GM10847 (cell line): ENCODE measurements around the gene HOTAIR.

Experiments
- POLR2A ChIP-seq: IDR thresholded peaks from 2 replicates; pipeline ENCODE4 v1.6.1; 2011; ENCODE audit not compliant: insufficient read length; ENCODE audit errors: extremely low read depth

Gene HOTAIR

DNA sequence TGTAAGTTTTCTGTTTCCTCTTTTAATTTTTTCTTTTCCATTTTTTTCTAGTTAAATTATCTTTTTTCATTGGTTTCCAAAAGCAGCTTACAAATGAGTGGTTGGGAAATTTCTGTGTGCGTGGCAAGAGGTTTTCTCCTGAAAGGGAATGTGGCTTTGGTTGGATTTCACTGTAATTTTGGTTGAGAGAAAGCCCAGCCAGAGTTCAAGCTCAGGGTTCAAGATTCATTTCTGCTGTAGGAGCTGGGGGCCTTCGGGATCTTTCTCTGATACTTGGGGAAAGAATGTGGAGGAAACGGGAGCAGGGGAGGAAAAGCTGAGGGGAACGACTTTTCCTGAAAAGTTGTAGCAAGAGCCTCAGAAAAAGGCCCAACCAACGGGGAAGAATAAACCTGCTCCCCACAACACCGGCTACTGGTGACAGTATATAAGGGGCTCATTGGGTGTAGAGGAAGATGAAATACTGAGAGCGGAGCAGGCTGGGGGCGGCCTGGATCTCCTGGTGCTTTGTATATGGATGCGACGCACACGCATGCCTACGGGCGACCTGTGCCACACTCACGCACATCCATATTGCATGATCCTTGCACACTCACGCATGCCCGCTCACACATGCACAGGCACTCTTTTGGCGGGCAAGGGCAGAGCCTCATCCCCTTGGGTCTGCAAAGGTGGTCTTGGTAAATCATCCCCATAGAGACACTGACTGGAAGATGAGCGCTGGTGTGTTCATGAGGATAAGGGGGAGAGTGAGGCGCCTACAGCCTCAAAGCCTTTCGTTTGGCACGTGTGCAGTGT lies 12.1 kb upstream of the HOTAIR start:
- TF ChIP-seq POLR2A, result no peak

GRCh38 chr12:53985994-53986685 lies 11.4 kb upstream of the HOTAIR start:
- no peak for TF ChIP-seq POLR2A

- no peak for TF ChIP-seq POLR2A
Observed at GRCh38 chr12:53985692-53985993, 10.9 kb upstream of the HOTAIR start.

- TF ChIP-seq POLR2A, result no peak
Observed at GRCh38 chr12:53984901-53985691, 10.3 kb upstream of the HOTAIR start, which contains the start of gene HOXC10. TSS of gene HOXC10 (plus strand) at chr12:53985146. CDS start at chr12:53985260, 114 bp downstream.

GRCh38 chr12:53983950-53984572 lies 9.3 kb upstream of the HOTAIR start:
- no peak for TF ChIP-seq POLR2A

DNA sequence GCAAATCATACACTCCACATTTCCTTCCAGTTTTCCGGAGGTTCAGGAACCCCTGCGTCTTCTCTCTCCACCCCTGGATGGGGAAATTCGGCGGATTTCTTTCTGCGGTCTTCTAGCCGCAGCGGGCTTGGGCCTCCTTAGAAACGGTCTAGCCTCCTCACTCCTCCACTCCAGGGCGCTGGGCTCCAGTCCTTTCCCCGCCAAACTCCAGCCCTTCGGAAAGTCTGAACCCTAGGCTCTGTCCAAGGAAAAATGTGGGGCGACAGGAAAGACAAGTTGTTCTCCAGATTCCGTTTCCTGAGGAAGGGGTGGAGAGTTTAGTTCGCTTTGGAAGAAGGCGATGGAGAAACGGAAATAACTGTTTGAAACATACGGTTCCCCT lies 8.8 kb upstream of the HOTAIR start:
- TF ChIP-seq POLR2A, result no peak

DNA sequence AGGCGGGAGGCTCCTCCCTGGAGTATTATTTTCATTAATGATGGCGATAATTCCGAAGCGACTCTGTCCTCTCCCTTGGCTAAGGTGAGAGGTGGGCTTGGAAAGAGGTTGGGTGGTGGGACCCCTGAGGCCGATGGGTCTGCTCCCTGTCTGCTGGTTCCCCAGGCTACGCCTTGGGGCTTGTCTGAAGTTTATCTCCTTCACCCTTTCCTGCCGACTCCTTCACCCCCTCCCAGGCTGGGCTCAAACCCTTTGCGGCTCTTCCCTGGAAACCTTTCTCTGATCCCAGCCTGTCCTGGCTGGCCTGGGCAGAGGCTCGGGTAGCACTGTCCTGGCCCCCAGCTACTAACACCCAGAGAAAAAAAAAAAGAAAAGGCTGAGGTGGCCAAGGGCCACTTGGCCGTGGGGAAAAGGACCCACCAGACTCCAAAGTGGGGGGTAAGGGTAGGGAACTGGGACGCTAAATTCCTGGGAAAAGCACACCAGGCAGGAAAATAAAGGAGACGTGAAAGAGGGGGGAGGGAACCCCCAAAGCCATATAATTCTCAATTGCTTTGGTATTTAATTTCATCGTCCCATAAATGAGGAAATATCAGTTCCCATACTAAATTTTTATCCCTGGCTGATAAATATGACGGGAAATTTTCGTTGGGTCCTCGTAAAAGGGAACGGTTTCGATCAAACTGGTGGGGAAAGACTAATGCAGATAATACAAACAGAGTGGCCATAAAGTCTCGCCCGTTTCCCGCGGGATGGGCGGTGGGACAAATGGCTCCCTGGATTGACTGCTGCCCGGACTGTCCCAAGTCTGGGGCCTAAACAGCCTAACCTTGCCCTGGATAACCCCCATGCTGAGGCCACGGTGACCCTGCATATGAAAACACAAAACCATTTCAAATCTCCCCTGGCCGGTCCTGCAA lies 8.2 kb upstream of the HOTAIR start:
- TF ChIP-seq POLR2A, result no peak

GRCh38 chr12:53981634-53982565 lies 7.1 kb upstream of the HOTAIR start:
- TF ChIP-seq POLR2A, result no peak

- TF ChIP-seq POLR2A, result no peak
Observed at GRCh38 chr12:53980802-53981496, 6.2 kb upstream of the HOTAIR start.

DNA sequence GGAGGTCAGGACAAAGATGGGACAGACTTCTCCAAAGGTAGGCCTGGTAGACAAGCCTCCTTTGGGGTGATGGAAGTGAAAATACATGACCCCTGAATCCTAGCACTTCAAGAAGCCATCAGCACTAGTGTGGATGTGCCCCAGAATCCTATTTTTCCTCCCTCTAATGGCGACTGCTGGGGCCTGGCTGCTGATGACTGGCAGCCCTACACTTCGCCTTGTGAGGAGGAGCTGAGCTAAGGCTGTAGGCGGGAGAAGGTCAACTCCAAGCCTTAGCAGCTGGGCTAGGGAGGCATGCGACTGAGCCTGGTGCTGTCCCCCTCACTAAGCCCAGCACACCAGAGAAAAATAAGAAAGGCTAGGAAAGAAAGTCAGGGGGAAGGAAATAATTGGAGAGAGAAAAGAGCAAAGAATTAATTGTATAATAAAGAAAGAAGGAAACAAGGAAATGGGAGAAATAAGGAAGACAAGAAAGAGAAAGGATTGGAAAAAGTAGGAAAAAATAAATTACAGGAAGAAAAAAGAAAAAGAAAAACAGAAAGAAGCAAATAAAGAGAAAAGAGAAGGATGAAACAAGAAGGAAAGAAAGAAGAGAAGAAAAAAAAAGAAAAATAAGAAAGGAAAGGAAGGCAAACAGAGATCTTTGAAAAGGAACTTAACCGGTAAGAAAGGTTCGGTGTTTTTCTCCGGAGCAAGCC lies 5.5 kb upstream of the HOTAIR start:
- no peak for TF ChIP-seq POLR2A

DNA sequence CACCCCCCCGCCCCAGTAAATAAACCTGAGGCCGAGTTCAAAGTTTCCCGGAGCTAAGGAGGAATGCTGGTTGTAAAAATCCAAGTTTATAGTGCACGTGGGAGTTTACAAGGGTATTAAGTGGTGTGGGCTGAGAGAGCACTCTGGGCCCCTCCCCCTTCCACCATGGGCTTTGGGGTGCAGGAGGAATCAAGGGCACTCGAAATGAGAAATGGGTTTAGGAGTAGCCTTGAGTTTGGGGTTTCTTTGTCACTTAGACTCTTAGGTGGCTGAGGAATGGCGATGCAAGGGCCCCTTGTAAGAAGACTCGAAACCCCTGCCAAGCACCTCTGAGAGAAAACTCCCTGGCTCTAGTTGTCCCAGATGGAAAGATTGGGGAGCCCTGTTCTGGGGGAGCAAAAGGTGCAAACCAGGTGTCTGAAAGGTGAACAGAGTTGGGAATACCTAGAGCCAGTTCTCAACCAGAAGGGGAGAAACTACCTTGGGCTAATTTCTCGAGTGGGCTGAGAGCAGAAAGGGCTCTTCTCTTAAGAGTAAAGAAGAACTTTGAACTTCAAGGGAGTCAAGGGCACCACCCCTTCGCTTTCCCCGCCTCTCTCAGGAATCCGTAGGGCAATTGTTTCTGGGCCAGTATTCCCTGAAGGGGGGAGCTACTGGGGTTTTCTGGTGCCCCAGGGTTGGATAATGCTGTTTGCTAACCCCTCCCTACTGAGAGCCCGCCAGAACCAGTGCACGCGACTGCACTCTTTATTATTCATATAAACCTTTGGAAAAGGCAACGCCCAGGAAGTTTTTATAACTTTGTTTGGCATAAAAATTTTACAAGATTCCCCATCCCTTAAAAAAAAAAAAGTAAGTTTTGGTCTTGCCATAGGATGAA lies 4.0 kb upstream of the HOTAIR start:
- no peak for TF ChIP-seq POLR2A
